Measurements from ENCODE around the gene HNRNPA3. TPM values are rescaled to one million over a fixed set of nuclear protein-coding genes. Genes with fewer than 3 reads are reported as not detected.

HNRNPA3 gene
- total RNA-seq, 1 experiment from 2014 or later = 328 TPM

DNA sequence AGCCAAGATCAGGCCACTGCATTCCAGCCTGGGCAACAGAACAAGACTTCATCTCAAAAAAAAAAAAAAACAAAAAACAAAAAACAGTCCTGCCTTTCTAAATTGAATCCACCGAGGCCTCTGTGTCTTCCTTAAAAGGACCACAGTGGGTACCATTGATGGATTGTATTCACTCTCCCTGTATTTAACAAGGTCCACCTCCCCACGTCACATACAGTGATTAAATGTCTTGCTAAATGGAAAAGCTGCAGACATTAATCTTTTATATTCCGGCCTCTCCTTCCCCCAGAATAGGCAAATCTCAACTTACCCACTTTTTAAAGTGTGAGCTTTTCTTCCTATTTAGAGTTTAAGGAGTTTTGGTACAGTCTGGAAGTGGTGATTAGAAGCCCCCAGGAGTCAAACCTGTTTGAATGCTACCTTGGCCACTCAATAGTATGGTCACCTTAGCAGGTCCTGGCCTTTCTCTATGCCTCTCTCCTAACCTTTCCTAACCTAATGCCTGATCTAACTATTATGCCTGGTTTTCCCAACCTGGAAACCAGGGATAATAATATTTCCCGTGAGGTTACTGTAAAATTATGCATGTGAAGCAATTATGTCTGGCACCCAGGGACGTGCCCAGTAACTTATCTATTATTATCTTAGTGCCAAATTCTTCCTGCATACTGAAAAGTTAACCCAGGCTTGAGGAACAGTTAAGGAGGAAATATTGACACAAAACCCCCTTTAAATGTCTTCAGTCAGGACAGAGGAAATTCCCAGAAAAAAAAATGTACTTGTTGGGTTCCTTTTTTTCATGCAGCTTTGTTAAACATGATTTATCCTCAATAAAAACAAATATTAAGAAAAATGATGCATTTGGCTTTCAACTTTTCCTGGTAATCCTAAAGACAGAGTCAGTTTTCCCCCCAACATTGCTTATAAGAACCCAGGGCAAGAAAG lies 48.8 kb downstream of the HNRNPA3 start (continued):
- no peak for TF ChIP-seq ZNF274 (IDR thresholded peaks at IDR 0.05; ENCODE audit: low read depth, low read length)
- TF ChIP-seq SP1 (IDR thresholded peaks at IDR 0.05; ENCODE audit: low read depth) = no peak

- Histone ChIP-seq H3K79me2 (ENCODE audit: insufficient read depth, low read length) (peaks cover 74% of the 10 kb centered on the region), H3K4me1 (ENCODE audit: control insufficient read depth in 1 of 2, insufficient read depth in 2 of 2, low read length in 2 of 2) (peaks cover 28 to 61% of the 10 kb centered on the region in 2 experiments), H3K4me3 (replicated peaks in 1 of 2; ENCODE audit: low read depth in 1 of 2, low read length in 2 of 2) (peak overlapping the region; percentile 76 to 83), H3K36me3 (ENCODE audit: control insufficient read depth in 1 of 2, insufficient read depth in 2 of 2, low read length in 2 of 2) (peaks cover 0 to 16% of the 10 kb centered on the region in 2 experiments; a peak in 1 of 4 replicates), H3K9me2 (ENCODE audit: insufficient read depth) (no peaks in the 10 kb centered on the region), H3K9ac (ENCODE audit: low read length) (peak overlapping the region; percentile 98), H4K20me1 (ENCODE audit: insufficient read depth) (peaks cover 17% of the 10 kb centered on the region; the same call in 1 of the 2 replicates), H3K4me2 (ENCODE audit: low read length) (peak overlapping the region; percentile 92), H2AFZ (ENCODE audit: low read depth, low read length, poor library complexity, severe bottlenecking) (no peak overlapping the region), H3K27me3 (ENCODE audit: insufficient read depth, low read length) (no peaks in the 10 kb centered on the region), H3K9me3 (ENCODE audit: control insufficient read depth in 1 of 2, insufficient read depth in 1 of 2, low read depth in 1 of 2, low read length in 2 of 2) (no peaks in the 10 kb centered on the region), H3K27ac (ENCODE audit: low read depth, low read length) (no peak overlapping the region)
- ChIA-PET POLR2A (interaction anchor here (3.5 kb wide), 1 partner anchor 96 kb away, joined by 22 read pairs; no protein-coding TSS in a partner anchor), CTCF (interaction anchor here (3.0 kb wide), 1 partner anchor 7 kb away, joined by 21 read pairs; no protein-coding TSS in a partner anchor), RAD21 (ENCODE audit: low non-redundant PET in 1 of 2, low total read pairs in 2 of 2, uncharacterized antibody in 2 of 2, unreplicated experiment in 2 of 2) (no interaction called here)
- DNase-seq (ENCODE audit: low read depth, low spot score) (no peak), ATAC-seq (no peak)
- BruUV-seq (replicated peaks) = no TSS peak
- TF ChIP-seq POLR2AphosphoS5 (IDR thresholded peaks at IDR 0.05; ENCODE audit: low read depth, low read length) = no peak
- TF ChIP-seq EGR1 (IDR thresholded peaks at IDR 0.05; ENCODE audit: low read depth) = no peak
- TF ChIP-seq EZH2 (IDR thresholded peaks at IDR 0.05) = no peak
- TF ChIP-seq ELF1 (IDR thresholded peaks at IDR 0.05; ENCODE audit: borderline replicate concordance, low read depth) = no peak
- TF ChIP-seq TCF7L2 (IDR thresholded peaks at IDR 0.05; ENCODE audit: borderline replicate concordance, extremely low read depth, insufficient read depth, insufficient read length) = no peak
- intact Hi-C loops (cut with micrococcal nuclease) = loop anchor here (2.0 kb wide), 1 partner anchor 97 kb away; no protein-coding TSS in a partner anchor
Observed at GRCh38 chr2:177262092-177262491, 49.5 kb downstream of the HNRNPA3 start.
